ENCODE data around the gene KCNK6. TPM values are rescaled to one million over a fixed set of nuclear protein-coding genes. Genes with fewer than 3 reads are reported as not detected.

The KCNK6 gene
- total and polyA plus RNA-seq, 2 of the 8 experiments (the other 6 are each of a cell fraction or from before 2014, with no cell fraction given) = 10.6 to 13.3 TPM

DNA sequence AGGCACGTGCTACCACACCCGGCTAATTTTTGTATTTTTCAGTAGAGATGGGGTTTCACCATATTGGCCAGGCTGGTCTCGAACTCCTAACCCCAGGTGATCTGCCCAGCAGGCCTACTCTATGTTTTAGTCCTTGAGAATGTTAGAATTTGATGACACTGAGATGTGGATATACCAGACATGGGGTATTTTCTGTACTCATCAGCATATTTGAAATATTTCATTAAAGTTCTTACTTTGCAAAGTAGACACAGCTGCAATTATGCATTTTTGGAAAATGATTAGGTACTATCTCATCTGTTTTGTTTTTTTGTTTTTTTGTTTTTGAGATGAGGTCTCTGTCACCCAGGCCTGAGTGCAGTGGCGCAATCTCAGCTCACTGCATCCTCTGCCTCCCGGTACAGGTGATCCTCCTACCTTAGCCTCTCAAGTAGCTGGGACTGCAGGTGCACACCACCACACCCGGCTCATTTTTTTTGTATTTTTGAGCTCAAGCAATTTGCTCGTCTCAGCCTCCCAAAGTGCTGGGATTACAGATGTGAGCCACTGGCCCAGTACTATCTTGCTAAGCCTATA is 42.6 kb upstream of the KCNK6 start:
- Histone ChIP-seq H3K4me2 (ENCODE audit: insufficient read depth in 1 of 2, low read depth in 2 of 2, low read length in 2 of 2) (no peak overlapping the region), H4K91ac (replicated peaks; ENCODE audit: insufficient read length, low read length) (no peak overlapping the region), H2BK15ac (ENCODE audit: low read length) (no peak overlapping the region), H3K79me1 (ENCODE audit: low read depth, low read length) (peaks cover 19% of the 10 kb centered on the region), H3K14ac (ENCODE audit: insufficient read length) (no peak overlapping the region), H2BK5ac (ENCODE audit: low read depth, low read length) (no peak overlapping the region), H3K4ac (replicated peaks; ENCODE audit: insufficient read length, low read depth, low read length) (no peak overlapping the region), H3K79me2 (ENCODE audit: control insufficient read depth in 1 of 2, insufficient read depth in 2 of 2, low read length in 2 of 2) (peaks cover 8 to 88% of the 10 kb centered on the region in 2 experiments), H3K9ac (replicated peaks in 1 of 4; ENCODE audit: extremely low read depth in 1 of 4, low read depth in 3 of 4, low read length in 3 of 4) (no peak overlapping the region), H3K56ac (replicated peaks; ENCODE audit: insufficient read length, low read depth, low read length) (no peak overlapping the region), H3K36me3 (ENCODE audit: control insufficient read depth in 2 of 4, insufficient read depth in 4 of 4, low read length in 3 of 4) (peaks cover 0 to 5% (median 3%) of the 10 kb centered on the region in 4 experiments; a peak in 4 of 8 replicates), H3K27me3 (replicated peaks in 1 of 4; ENCODE audit: control insufficient read depth in 3 of 4, extremely low read depth in 1 of 4, insufficient read depth in 3 of 4, low read length in 3 of 4) (no peaks in the 10 kb centered on the region), H4K20me1 (replicated peaks in 1 of 2; ENCODE audit: control insufficient read depth in 1 of 2, insufficient read depth in 2 of 2, low read length in 2 of 2) (peaks cover 25 to 28% of the 10 kb centered on the region in 2 experiments), H2AK5ac (ENCODE audit: low read depth, low read length) (no peak overlapping the region), H3K4me1 (replicated peaks in 1 of 4; ENCODE audit: control insufficient read depth in 3 of 4, insufficient read depth in 4 of 4, low read length in 3 of 4) (no peaks in the 10 kb centered on the region; a peak in 1 of 7 replicates), H3K4me3 (ENCODE audit: extremely low read depth in 1 of 4, insufficient read depth in 2 of 4, low read depth in 3 of 4, low read length in 4 of 4) (no peak overlapping the region), H3K18ac (ENCODE audit: extremely low read depth, low read length) (no peak overlapping the region), H3K23me2 (ENCODE audit: low read depth, low read length) (no peaks in the 10 kb centered on the region), H3K23ac (ENCODE audit: insufficient read length) (no peak overlapping the region), H2BK120ac (replicated peaks; ENCODE audit: low read depth, low read length) (no peak overlapping the region), H4K8ac (ENCODE audit: extremely low read depth, insufficient read depth, low read length) (no peak overlapping the region), H3K27ac (ENCODE audit: low read depth, low read length) (no peak overlapping the region), H2BK12ac (ENCODE audit: low read depth, low read length) (no peak overlapping the region), H3K9me3 (ENCODE audit: insufficient read depth in 2 of 2, low read depth in 1 of 2, low read length in 1 of 2) (no peaks in the 10 kb centered on the region), H2BK20ac (ENCODE audit: low read length) (no peak overlapping the region), H4K5ac (ENCODE audit: insufficient read length, low read depth, low read length) (no peak overlapping the region), H2AFZ (ENCODE audit: low read length) (no peak overlapping the region)
- WGBS, 2 experiments (ENCODE audit: extremely low coverage in 1 of 2, insufficient coverage in 1 of 2, insufficient read length in 1 of 2, insufficient replicate concordance in 2 of 2, low coverage in 1 of 2, low lambda C conversion rate in 2 of 2, missing lambda C conversion rate in 1 of 2) = 97% methylated on average over 7 of the region's 7 CpGs; no CpG with 5 or more reads in 1 of the 2 experiments
- POLR2A ChIA-PET (ENCODE audit: partially characterized antibody) = interaction anchor here (0.8 to 3.7 kb wide), 5 partner anchors 9 to 42 kb away, joined by 3 to 25 read pairs (median 5); partner anchors contain the start of genes C19orf33 and KCNK6
- TF ChIP-seq RNF2 (IDR thresholded peaks at IDR 0.05; ENCODE audit: borderline replicate concordance, low read depth, low read length, missing control alignments, poor library complexity, severe bottlenecking) = no peak
- no peak for TF ChIP-seq SP2 (IDR thresholded peaks at IDR 0.05; ENCODE audit: low read length)
- no peak for TF ChIP-seq NRF1 (IDR thresholded peaks at IDR 0.05; ENCODE audit: low read depth, low read length)
- no peak for TF ChIP-seq CBX8 (IDR thresholded peaks at IDR 0.05; ENCODE audit: borderline replicate concordance, low read depth, low read length)
- TF ChIP-seq CEBPB (IDR thresholded peaks at IDR 0.05; ENCODE audit: low read depth, low read length) = no peak
- no peak for TF ChIP-seq ASH2L (IDR thresholded peaks at IDR 0.05; ENCODE audit: low read length)
- no peak for TF ChIP-seq SUZ12 (IDR thresholded peaks at IDR 0.05; ENCODE audit: low read length)
- TF ChIP-seq HDAC2 (IDR thresholded peaks at IDR 0.05; ENCODE audit: borderline replicate concordance in 1 of 2, low read depth in 2 of 2, low read length in 2 of 2) = no peak
- CTCF ChIA-PET (ENCODE audit: partially characterized antibody) = interaction anchor here (0.6 to 2.7 kb wide), 9 partner anchors 9 to 143 kb away, joined by 3 to 9 read pairs (median 4); partner anchors contain the start of genes CATSPERG, PPP1R14A and SPINT2
- FAIRE-seq (no peak), DNase-seq (ENCODE audit: low read depth in 1 of 2, low spot score in 2 of 2) (no peak)

Measured in H1 (cell line).